SHP77 (cell line): ENCODE measurements around the gene ELMO3.
A peak's percentile ranks its signal among the peaks of the same experiment; 100 is the strongest.

Experiments used
- DNase-seq, 2 experiments: peaks; one replicate each; lab custom pipeline; 2025; lab: John Stamatoyannopoulos, UW

ELMO3 gene

GRCh38 chr16:67242138-67242730 is 43.3 kb downstream of the ELMO3 start:
- no peak for DNase-seq

- no peak for DNase-seq
Measured at GRCh38 chr16:67243481-67243880, 44.5 kb downstream of the ELMO3 start.

- DNase-seq, result no peak
Measured at GRCh38 chr16:67244387-67245185, 45.7 kb downstream of the ELMO3 start.

GRCh38 chr16:67245186-67245585 is 46.3 kb downstream of the ELMO3 start:
- no peak for DNase-seq

GRCh38 chr16:67245674-67246080 is 46.7 kb downstream of the ELMO3 start:
- DNase-seq, result no peak

- DNase-seq, result no peak
Measured at GRCh38 chr16:67246081-67246755, 47.3 kb downstream of the ELMO3 start.

GRCh38 chr16:67246756-67247191 is 47.8 kb downstream of the ELMO3 start:
- no peak for DNase-seq

GRCh38 chr16:67247192-67248072 is 48.5 kb downstream of the ELMO3 start, which contains the start of gene FHOD1:
TSS of gene FHOD1 (minus strand) at chr16:67247481. CDS start at chr16:67247410, 71 bp downstream.
- peak; percentile 76 to 90 for DNase-seq

GRCh38 chr16:67248073-67248400 is 49.1 kb downstream of the ELMO3 start:
- DNase-seq, result no peak

- no peak for DNase-seq
Measured at GRCh38 chr16:67248401-67249177, 49.7 kb downstream of the ELMO3 start, which contains the start of gene SLC9A5. TSS of gene SLC9A5 (plus strand) at chr16:67248979. CDS start at chr16:67249015, 36 bp downstream.

GRCh38 chr16:67249178-67250044 is 50.5 kb downstream of the ELMO3 start:
- no peak for DNase-seq

- no peak for DNase-seq
Measured at GRCh38 chr16:67250045-67250327, 51.1 kb downstream of the ELMO3 start.

GRCh38 chr16:67252609-67253497 is 53.9 kb downstream of the ELMO3 start:
- DNase-seq, result no peak
